Activated CD8-positive, alpha-beta T cell treated with anti-CD3 and anti-CD28 coated beads for 36 hours (primary cell): ENCODE measurements around the gene PIK3CB. TPM values are rescaled to one million over a fixed set of nuclear protein-coding genes. Genes with fewer than 3 reads are reported as not detected.

Source experiments
- ATAC-seq: fragments of 200-7000 bp; cut with Tn5 transposase; one replicate; pipeline ENCODE4 v1.10.0; 2021; ENCODE audit warnings: mild to moderate bottlenecking, moderate library complexity
- CTCF ChIA-PET: fragments of 350-600 bp; sonication (Branson Sonifier 250); formaldehyde crosslinking; loops from one replicate; lab custom pipeline; 2021; ENCODE audit warnings: antibody characterized with exemption; lab: Charles Lee
- POLR2A ChIA-PET: fragments of 350-600 bp; sonication (Branson Sonifier 250); formaldehyde crosslinking; loops from one replicate; lab custom pipeline; 2021; ENCODE audit warnings: antibody characterized with exemption; lab: Charles Lee
- DNase-seq: peaks from one replicate; pipeline ENCODE4 v3.0.0-alpha.2; 2020
- H3K27ac Mint-ChIP-seq: one replicate; pipeline ENCODE4 v1.8.0; 2021; ENCODE audit warnings: mild to moderate bottlenecking, mixed read lengths
- H3K27me3 Mint-ChIP-seq: one replicate; pipeline ENCODE4 v1.8.0; 2021; ENCODE audit warnings: mixed read lengths
- H3K36me3 Mint-ChIP-seq: one replicate; pipeline ENCODE4 v1.8.0; 2021; ENCODE audit warnings: low read depth, mixed read lengths
- H3K4me1 Mint-ChIP-seq: one replicate; pipeline ENCODE4 v1.8.0; 2021; ENCODE audit warnings: low read depth, mixed read lengths
- H3K4me3 Mint-ChIP-seq: one replicate; pipeline ENCODE4 v1.8.0; 2021; ENCODE audit warnings: mild to moderate bottlenecking, moderate library complexity, mixed read lengths
- H3K9me3 Mint-ChIP-seq: one replicate; pipeline ENCODE4 v1.8.0; 2021; ENCODE audit warnings: mixed read lengths
- CTCF ChIP-seq: fragments of 200-600 bp; IDR thresholded peaks from one replicate; pipeline ENCODE4 v1.8.0; 2022; ENCODE audit warnings: antibody characterized with exemption, mild to moderate bottlenecking
- intact Hi-C: fragments of 100-400 bp; cut with micrococcal nuclease; formaldehyde crosslinking; loops from one replicate; pipeline ENCODE4 v1.10.0; 2022
- total RNA-seq, 2 experiments: library from RNA; stranded (reverse); gene quantifications; one replicate each; pipeline ENCODE4 v1.2.3, GENCODE V29; 2021

PIK3CB gene
- total RNA-seq, 2 experiments from 2014 or later = 12.4 to 13.4 TPM

GRCh38 chr3:138673641-138674530 lies 160.8 kb downstream of the PIK3CB start:
- CTCF ChIA-PET = interaction anchor here (1.2 to 1.6 kb wide), 3 partner anchors 25 to 249 kb away, joined by 3 to 8 read pairs (median 6); no protein-coding TSS in a partner anchor
- DNase-seq = no peak
- no peak overlapping the region for H3K4me3 Mint-ChIP-seq
- POLR2A ChIA-PET = interaction anchor here (0.5 to 0.6 kb wide), 2 partner anchors 50 to 107 kb away, joined by 3 read pairs; no protein-coding TSS in a partner anchor
- no peak for ATAC-seq
- intact Hi-C loops = no loop called here
- no peak for TF ChIP-seq CTCF
- peaks cover 13% of the 10 kb centered on the region for H3K9me3 Mint-ChIP-seq
- no peaks in the 10 kb centered on the region for H3K27me3 Mint-ChIP-seq
- no peak overlapping the region for H3K27ac Mint-ChIP-seq
- H3K4me1 Mint-ChIP-seq = no peaks in the 10 kb centered on the region
- peaks cover 44% of the 10 kb centered on the region for H3K36me3 Mint-ChIP-seq

GRCh38 chr3:138670407-138670806 lies 164.3 kb downstream of the PIK3CB start:
- Mint-ChIP-seq H3K27ac (no peak overlapping the region), H3K36me3 (peaks cover 26% of the 10 kb centered on the region), H3K4me1 (no peaks in the 10 kb centered on the region), H3K9me3 (peaks cover 3% of the 10 kb centered on the region), H3K27me3 (no peaks in the 10 kb centered on the region), H3K4me3 (no peak overlapping the region)
- no peak for TF ChIP-seq CTCF
- ATAC-seq (no peak), DNase-seq (no peak)
- POLR2A ChIA-PET = no interaction called here
- intact Hi-C loops = no loop called here
- CTCF ChIA-PET = interaction anchor here (1.1 to 1.7 kb wide), 2 partner anchors 245 to 266 kb away, joined by 3 to 10 read pairs; no protein-coding TSS in a partner anchor

- no peak for ATAC-seq
- CTCF ChIA-PET = interaction anchor here (1.5 kb wide), 1 partner anchor 248 kb away, joined by 3 read pairs; no protein-coding TSS in a partner anchor
- Mint-ChIP-seq H3K4me1 (no peaks in the 10 kb centered on the region), H3K27me3 (no peaks in the 10 kb centered on the region), H3K27ac (no peak overlapping the region), H3K4me3 (no peak overlapping the region), H3K36me3 (peaks cover 27% of the 10 kb centered on the region), H3K9me3 (no peaks in the 10 kb centered on the region)
- intact Hi-C loops = no loop called here
- DNase-seq = no peak
- POLR2A ChIA-PET = no interaction called here
- TF ChIP-seq CTCF = no peak
Observed at GRCh38 chr3:138668107-138668506, 166.6 kb downstream of the PIK3CB start.

GRCh38 chr3:138657508-138657907 lies 177.2 kb downstream of the PIK3CB start:
- intact Hi-C loops = no loop called here
- Mint-ChIP-seq H3K4me3 (no peak overlapping the region), H3K9me3 (no peaks in the 10 kb centered on the region), H3K4me1 (no peaks in the 10 kb centered on the region), H3K27me3 (no peaks in the 10 kb centered on the region), H3K36me3 (peaks cover 37% of the 10 kb centered on the region), H3K27ac (no peak overlapping the region)
- no peak for ATAC-seq
- ChIA-PET POLR2A (no interaction called here), CTCF (interaction anchor here (1.9 kb wide), 1 partner anchor 265 kb away, joined by 4 read pairs; no protein-coding TSS in a partner anchor)
- DNase-seq = no peak
- no peak for TF ChIP-seq CTCF

- Mint-ChIP-seq H3K36me3 (peaks cover 58% of the 10 kb centered on the region), H3K9me3 (peaks cover 11% of the 10 kb centered on the region), H3K27ac (no peak overlapping the region), H3K4me1 (no peaks in the 10 kb centered on the region), H3K4me3 (no peak overlapping the region), H3K27me3 (no peaks in the 10 kb centered on the region)
- ChIA-PET POLR2A (interaction anchor here (1.5 kb wide), 1 partner anchor 44 kb away, joined by 4 read pairs; no protein-coding TSS in a partner anchor), CTCF (interaction anchor here (2.5 kb wide), 1 partner anchor 262 kb away, joined by 12 read pairs; no protein-coding TSS in a partner anchor)
- no peak for TF ChIP-seq CTCF
- DNase-seq (no peak), ATAC-seq (no peak)
- intact Hi-C loops = no loop called here
Observed at GRCh38 chr3:138653567-138653966, 181.2 kb downstream of the PIK3CB start.
